GM21367 (cell line): ENCODE data around the gene RTL9.
"Not testable (repeated sequence)": the region's sequence is repeated elsewhere in the genome, so short reads cannot be mapped to it uniquely, and the experiment has no call there.

Experiments used
- ATAC-seq: cut with Tn5 transposase; IDR thresholded peaks from one replicate; pipeline ENCODE4 v1.9.1; 2021; ENCODE audit not compliant: unreplicated experiment

The RTL9 gene

GRCh38 chrX:110404376-110404775 is 45.7 kb downstream of the RTL9 start:
- no peak for ATAC-seq

- not testable (repeated sequence) for ATAC-seq
These were observed 47.6 kb downstream of the RTL9 start for GRCh38 chrX:110406250-110406649.

DNA sequence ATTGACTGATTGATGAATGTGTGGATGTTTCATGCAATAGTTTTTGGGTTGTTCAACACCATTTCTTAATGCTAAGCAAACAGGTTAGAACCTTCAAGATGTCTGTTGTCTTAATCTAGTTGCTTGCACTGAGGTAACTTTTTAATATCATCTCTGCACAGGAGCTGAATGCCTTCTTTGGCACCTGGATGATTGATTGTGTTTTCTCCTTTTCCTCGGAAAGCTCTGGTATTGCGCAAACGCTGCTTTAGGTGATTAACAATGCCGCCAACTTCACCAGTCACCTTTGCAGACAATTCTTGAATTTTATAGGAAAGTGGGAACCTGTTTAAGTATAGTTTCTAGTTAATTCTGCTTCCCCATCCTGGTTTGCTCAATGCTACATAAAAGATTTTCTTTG is 48.2 kb downstream of the RTL9 start:
- no peak for ATAC-seq

- ATAC-seq: no peak
These were observed 49.4 kb downstream of the RTL9 start for GRCh38 chrX:110407910-110408545.
